ENCODE measurements around the gene DGKZ.
"Not testable (repeated sequence)": the region's sequence is repeated elsewhere in the genome, so short reads cannot be mapped to it uniquely, and the experiment has no call there.

DGKZ gene, protein sequence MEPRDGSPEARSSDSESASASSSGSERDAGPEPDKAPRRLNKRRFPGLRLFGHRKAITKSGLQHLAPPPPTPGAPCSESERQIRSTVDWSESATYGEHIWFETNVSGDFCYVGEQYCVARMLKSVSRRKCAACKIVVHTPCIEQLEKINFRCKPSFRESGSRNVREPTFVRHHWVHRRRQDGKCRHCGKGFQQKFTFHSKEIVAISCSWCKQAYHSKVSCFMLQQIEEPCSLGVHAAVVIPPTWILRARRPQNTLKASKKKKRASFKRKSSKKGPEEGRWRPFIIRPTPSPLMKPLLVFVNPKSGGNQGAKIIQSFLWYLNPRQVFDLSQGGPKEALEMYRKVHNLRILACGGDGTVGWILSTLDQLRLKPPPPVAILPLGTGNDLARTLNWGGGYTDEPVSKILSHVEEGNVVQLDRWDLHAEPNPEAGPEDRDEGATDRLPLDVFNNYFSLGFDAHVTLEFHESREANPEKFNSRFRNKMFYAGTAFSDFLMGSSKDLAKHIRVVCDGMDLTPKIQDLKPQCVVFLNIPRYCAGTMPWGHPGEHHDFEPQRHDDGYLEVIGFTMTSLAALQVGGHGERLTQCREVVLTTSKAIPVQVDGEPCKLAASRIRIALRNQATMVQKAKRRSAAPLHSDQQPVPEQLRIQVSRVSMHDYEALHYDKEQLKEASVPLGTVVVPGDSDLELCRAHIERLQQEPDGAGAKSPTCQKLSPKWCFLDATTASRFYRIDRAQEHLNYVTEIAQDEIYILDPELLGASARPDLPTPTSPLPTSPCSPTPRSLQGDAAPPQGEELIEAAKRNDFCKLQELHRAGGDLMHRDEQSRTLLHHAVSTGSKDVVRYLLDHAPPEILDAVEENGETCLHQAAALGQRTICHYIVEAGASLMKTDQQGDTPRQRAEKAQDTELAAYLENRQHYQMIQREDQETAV

DNA sequence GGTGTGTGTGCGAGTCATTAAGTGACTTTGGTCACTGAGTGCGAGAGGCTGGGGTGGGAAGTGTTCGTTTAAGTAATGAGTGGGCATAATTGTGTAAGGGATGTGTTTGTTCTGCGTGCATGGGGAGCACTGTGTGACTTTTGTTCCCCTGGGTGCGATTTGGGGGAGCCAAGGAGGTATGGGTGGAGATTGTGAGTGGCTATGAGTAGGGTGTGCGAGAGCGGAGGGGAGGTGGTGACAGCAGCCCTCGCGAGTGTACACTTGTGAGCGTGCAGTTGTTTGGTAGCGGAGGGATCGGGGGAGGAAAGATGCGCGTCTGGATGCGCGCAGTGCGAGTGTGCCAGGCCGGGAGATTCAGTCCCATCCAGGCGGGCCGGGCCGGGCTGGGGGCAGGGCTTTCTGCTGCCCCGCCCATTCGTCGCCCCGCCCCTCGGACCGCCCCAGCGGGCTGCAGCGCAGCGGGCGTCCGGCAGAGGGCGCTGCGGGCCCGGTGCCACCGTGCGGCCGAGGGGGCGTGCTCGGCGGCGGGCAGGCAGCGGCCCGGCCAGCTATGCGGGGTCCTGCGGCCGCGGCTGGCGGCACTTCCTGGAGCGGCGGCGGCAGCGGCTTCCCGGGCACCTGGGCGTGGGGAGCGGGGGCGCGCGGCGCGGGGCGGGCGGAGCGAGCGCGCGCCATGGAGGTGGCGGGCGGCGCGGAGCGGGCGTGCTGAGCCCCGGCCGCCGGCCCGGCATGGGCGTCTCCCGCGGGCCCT is at the start of gene DGKZ:
TSS of gene DGKZ (plus strand) at position 578 of the 751 bp plus-strand sequence. CDS start 197 bp downstream, outside the sequence.
- peak within 1 kb of the TSS; percentile 94 for H3K4me3 Mint-ChIP-seq
- H3K9me3 Mint-ChIP-seq (ENCODE audit: low read depth) = no peaks in the 10 kb centered on the region
- H3K27ac Mint-ChIP-seq = peak within 1 kb of the TSS; percentile 96
- peaks cover 78% of the 10 kb centered on the region for H3K4me1 Mint-ChIP-seq (ENCODE audit: low read depth)
- no peaks in the 10 kb centered on the region for H3K27me3 Mint-ChIP-seq
- no peaks in the 10 kb centered on the region for H3K36me3 Mint-ChIP-seq

DNA sequence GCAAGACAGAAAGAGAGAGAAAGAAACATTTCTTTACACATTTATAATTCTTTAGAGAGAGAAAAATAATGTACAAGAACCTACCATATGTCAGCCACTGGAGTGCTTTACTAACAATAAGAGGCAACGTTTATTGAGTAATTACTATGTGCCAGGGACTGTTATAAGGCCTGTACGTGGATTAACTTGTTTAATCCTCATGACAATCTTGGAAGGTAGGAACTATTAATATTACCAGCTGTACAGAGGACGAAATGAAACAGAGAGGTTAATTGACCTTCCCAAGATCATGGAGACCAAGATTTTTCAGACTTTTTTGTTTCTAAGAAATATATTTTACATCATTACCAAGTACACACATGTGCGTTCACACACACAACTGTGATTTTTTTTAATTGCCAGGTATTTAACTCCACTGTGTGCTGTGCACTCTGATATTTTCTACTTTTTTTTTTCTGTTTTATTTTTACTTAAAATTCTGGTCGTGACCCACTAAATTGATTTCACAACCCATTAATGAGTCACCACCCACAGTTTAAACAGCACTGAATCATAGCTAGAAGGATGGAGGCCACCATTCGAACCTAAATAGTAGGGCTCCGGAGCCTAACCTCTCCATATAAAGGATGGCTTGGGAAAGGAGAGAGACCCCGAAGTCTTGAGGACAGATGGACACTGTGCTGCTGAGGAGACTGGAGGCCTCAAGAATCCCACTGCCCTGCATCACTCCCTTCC is 48.4 kb upstream of the DGKZ start:
- Mint-ChIP-seq H3K4me3 (no peak overlapping the region), H3K4me1 (ENCODE audit: low read depth) (peaks cover 4% of the 10 kb centered on the region), H3K9me3 (ENCODE audit: low read depth) (no peaks in the 10 kb centered on the region), H3K27me3 (no peaks in the 10 kb centered on the region), H3K27ac (no peak overlapping the region), H3K36me3 (no peaks in the 10 kb centered on the region)

DNA sequence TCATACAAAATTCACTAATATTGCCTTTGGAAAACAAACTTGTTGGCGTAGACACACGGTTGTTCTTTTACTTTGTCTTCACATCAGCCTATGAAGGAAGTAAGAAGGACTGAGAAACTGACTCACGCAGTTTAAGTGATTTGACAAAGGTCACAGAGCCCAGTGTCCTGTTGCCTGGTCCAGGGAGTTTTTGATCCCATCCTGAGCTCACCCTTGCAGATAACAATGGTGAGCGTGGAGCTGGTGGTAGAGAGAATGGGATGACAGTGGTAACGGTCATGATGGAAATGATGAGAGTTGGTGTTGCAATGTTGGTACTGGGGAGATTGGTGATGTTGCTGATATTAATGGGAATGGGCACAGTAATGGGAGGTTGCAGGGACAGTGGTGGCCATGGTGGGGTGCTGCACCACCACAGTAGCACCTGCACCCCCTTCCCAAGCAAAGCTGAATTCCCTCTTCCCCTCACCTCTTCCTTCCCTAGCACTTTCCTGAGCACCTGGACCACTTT is 47.8 kb upstream of the DGKZ start:
- no peaks in the 10 kb centered on the region for H3K27me3 Mint-ChIP-seq
- H3K27ac Mint-ChIP-seq = no peak overlapping the region

DNA sequence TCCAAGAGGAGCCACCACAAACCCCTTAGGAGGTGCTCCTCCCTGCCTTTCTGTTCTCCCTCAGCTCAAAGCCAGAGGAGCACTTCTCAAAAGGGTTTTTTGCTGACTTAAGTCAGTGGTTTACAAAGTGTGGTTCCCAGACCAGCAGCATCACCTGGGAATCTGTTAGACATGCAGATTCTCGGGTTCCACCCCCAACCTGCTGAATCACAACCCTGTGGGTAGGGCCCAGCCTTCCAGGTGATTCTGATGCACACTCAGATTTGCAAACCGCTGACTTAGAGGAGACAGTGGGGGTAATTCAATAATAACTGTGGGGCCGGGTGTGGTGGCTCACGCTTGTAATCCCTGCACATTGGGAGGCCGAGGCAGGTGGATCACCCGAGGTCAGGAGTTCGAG is 47.0 kb upstream of the DGKZ start:
- Mint-ChIP-seq H3K9me3 (ENCODE audit: low read depth) (no peaks in the 10 kb centered on the region), H3K27ac (no peak overlapping the region), H3K27me3 (no peaks in the 10 kb centered on the region), H3K4me3 (no peak overlapping the region), H3K4me1 (ENCODE audit: low read depth) (peaks cover 4% of the 10 kb centered on the region), H3K36me3 (no peaks in the 10 kb centered on the region)

More for the DNA sequence above, 47.8 kb upstream of the DGKZ start:
- Mint-ChIP-seq H3K4me1 (ENCODE audit: low read depth) (peaks cover 4% of the 10 kb centered on the region), H3K9me3 (ENCODE audit: low read depth) (no peaks in the 10 kb centered on the region), H3K4me3 (no peak overlapping the region), H3K36me3 (no peaks in the 10 kb centered on the region)

DNA sequence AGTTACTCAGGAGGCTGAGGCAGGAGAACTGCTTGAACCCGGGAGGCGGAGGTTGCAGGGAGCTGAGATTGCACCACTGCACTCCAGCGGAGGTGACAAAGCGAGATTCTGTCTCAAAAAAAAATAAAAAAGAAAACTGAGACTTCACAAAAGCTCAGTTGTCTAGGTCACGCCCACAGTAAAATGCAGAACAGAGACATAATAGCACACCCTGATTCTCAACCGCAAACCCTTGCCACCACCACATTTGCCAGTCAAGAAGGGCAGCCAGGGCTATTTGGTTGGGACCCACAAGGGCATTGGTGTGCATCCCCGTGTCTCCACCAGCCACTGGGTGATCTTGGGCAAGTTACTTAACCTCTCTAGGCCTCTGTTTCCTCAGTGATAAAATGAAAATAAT is 44.4 kb upstream of the DGKZ start:
- Mint-ChIP-seq H3K4me3 (no peak overlapping the region), H3K9me3 (ENCODE audit: low read depth) (no peaks in the 10 kb centered on the region), H3K27me3 (no peaks in the 10 kb centered on the region), H3K36me3 (no peaks in the 10 kb centered on the region), H3K27ac (no peak overlapping the region), H3K4me1 (ENCODE audit: low read depth) (peaks cover 4% of the 10 kb centered on the region)

DNA sequence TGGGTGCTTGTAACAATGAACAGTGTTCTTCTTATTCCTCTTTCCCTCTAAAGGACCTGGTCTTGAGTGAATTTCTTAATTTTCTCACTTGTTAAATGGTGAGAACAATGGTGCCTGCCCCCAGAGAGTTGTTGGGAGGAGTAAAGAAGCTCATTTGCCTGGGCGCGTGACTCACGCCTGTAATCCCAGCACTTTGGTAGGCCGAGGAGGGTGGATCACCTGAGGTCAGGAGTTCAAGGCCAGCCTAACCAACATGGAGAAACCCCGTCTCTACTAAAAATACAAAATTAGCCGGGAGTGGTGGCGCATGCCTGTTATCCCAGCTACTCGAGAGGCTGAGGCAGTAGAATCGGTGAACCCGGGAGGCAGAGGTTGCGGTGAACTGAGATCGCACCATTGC is 43.2 kb upstream of the DGKZ start:
- H3K36me3 Mint-ChIP-seq; H3K27ac Mint-ChIP-seq; H3K9me3 Mint-ChIP-seq (ENCODE audit: low read depth); H3K4me3 Mint-ChIP-seq; H3K27me3 Mint-ChIP-seq: not testable (repeated sequence)
- peaks cover 11% of the 10 kb centered on the region for H3K4me1 Mint-ChIP-seq (ENCODE audit: low read depth)

DNA sequence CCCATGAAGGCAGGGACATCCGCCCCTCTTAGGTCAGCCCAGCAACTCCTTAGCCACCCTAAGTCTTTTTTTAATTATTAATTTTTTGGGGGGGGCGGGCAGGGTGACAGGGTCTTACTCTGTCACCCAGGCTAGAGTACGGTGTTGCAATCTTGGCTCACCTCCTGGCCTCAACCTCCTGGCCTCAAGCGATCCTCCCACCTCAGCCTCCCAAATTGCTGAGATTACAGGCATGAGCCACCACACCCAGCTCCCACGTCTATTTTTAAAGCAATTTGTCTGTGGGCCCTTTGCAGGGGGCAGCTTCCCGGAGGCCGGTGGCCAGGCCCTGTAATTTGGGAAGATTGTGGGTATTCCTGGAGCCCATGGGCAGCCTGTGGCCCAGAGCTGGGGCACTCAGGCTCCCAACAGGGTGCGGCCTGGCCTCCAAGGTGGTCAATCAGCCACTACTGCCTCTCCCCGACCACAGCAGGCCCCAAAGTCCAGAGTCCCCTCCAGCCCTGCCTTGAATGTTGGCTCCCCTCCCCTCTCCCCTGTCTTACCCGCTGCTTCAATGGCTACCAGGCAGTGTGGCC is 42.6 kb upstream of the DGKZ start:
- Mint-ChIP-seq H3K4me3 (no peak overlapping the region), H3K27me3 (no peaks in the 10 kb centered on the region), H3K36me3 (no peaks in the 10 kb centered on the region), H3K4me1 (ENCODE audit: low read depth) (peaks cover 15% of the 10 kb centered on the region), H3K9me3 (ENCODE audit: low read depth) (no peaks in the 10 kb centered on the region), H3K27ac (no peak overlapping the region)

DNA sequence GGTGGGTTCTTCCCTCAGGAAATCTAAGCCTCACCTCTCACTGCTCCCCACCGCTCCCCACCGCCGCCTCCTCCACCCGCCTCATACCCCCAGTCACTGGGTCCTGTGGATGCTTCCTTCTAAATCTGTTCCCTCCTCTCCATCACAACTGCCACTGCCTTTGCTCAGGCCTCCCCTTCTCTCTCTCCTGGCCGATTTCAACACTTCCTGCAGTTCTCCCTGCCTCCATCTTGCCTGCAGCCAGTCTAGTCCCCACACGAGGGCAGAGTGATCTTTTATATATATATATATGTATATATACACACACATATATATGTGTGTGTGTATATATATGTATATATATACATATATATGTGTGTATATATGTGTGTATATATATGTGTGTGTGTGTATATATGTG is 42.0 kb upstream of the DGKZ start:
- Mint-ChIP-seq H3K27ac (no peak overlapping the region), H3K36me3 (no peaks in the 10 kb centered on the region), H3K4me1 (ENCODE audit: low read depth) (peaks cover 15% of the 10 kb centered on the region), H3K9me3 (ENCODE audit: low read depth) (no peaks in the 10 kb centered on the region), H3K4me3 (no peak overlapping the region), H3K27me3 (no peaks in the 10 kb centered on the region)

DNA sequence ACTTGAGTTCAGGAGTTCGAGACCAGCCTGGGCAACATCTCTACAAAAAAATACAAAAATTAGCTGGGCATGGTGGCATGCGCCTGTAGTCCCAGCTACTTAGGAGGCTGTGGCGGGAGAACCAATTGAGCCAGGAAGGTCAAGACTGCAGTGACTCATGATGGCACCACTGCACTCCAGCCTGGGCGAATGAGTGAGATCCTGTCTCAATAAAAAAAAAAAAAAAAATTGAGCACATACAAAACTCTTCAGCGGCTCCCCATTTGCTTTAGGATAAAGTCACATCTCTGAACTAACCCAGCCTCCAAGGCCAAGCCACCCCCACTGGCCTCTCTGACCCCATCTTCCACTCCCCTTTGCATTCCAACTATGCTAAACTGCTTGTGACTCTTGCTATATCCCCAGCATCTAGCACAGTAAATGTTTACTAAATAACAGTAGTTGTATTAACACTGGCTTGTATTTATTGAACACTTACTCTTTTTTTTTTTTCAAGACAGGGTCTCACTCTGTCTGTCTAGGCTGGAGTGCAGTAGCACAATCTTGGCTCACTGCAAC is 40.9 kb upstream of the DGKZ start:
- H3K4me3 Mint-ChIP-seq = no peak overlapping the region
- no peaks in the 10 kb centered on the region for H3K36me3 Mint-ChIP-seq
- no peaks in the 10 kb centered on the region for H3K27me3 Mint-ChIP-seq
- no peaks in the 10 kb centered on the region for H3K9me3 Mint-ChIP-seq (ENCODE audit: low read depth)
- peaks cover 15% of the 10 kb centered on the region for H3K4me1 Mint-ChIP-seq (ENCODE audit: low read depth)
- H3K27ac Mint-ChIP-seq = no peak overlapping the region

DNA sequence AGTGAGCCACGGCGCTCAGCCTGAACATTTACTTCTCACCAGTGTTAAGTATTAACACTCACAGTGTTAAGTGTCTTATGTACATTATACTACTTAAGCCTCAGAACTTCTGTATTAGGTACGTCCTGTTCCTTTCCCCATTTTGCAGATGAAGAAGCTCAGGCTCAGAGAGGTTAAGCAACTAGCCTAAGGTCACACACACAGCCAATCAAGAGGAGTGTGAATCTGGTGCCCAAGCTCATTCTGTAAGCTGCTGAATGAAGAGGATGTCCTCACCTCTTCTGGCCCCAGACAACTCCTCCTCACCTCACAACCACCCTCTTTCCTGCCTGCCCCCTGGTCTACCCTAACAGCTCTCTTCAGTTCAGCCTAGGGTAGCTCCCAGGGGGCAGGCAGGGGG is 39.9 kb upstream of the DGKZ start:
- no peaks in the 10 kb centered on the region for H3K27me3 Mint-ChIP-seq
- H3K4me1 Mint-ChIP-seq (ENCODE audit: low read depth) = peaks cover 15% of the 10 kb centered on the region
- no peak overlapping the region for H3K4me3 Mint-ChIP-seq
- no peak overlapping the region for H3K27ac Mint-ChIP-seq
- no peaks in the 10 kb centered on the region for H3K9me3 Mint-ChIP-seq (ENCODE audit: low read depth)
- no peaks in the 10 kb centered on the region for H3K36me3 Mint-ChIP-seq

DNA sequence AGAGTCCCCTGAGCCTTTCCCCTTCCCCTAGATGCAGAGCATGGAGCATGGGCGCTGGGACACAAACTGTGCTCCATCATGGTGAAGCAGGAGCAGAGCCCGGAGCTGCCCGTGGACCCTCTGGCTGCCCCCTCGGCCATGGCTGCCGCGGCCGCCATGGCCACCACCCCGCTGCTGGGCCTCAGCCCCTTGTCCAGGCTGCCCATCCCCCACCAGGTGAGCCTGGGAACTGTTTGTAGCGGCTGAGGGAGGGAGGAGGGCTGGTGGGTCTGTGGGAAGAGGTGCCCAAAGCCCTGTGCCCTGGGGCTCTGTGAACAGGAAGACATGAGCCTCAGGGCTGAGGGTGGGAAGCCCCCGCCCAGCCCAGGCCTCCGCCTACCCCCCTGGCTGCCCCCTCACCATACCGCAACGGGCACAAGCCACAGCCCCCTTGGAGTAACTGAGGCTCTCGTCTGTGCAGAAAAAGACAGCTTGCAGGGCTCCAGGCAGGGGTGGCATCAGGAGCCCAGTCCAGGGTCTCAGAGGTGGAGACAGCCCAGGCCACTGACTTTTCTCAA is 39.4 kb upstream of the DGKZ start:
- no peak overlapping the region for H3K27ac Mint-ChIP-seq
- H3K9me3 Mint-ChIP-seq (ENCODE audit: low read depth) = no peaks in the 10 kb centered on the region
- H3K36me3 Mint-ChIP-seq = no peaks in the 10 kb centered on the region
- no peak overlapping the region for H3K4me3 Mint-ChIP-seq
- H3K27me3 Mint-ChIP-seq = no peaks in the 10 kb centered on the region
- peaks cover 15% of the 10 kb centered on the region for H3K4me1 Mint-ChIP-seq (ENCODE audit: low read depth)

DNA sequence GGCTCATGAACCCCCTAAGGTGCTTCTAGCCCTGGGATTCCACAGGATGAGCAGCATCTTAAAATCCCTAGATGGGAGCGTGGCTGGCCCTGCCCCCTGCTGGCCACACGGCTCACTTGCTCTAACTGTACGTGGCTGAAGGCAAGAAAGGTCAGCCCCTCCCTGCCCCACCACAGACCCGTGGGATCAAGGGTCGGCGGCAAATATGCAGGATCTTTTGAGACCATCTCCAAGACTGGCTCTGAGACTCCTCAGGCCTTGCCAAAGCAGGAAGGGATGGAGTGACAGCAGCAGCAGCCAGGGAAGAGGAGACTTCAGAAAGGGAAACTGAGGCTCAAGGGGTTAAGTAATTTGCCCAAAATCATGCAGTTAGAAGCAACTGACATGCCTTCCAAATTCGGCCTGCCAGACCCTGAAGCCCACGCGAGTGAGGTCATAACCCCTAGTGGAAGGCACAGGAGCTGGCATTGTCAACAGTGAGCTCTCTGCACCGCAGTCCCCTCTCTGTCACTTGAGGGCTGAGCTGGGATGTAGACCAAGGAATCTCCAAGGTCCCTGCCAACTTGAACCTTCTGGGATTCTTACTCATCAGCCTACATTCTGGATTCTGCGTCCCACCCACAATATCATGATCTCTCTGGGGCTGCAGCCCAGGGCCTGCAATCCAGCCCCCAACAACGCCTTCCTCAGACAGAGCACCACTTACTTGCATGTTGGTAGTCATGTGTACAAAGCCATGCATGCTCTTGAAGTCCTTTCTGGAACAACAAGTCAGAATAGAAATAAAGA is 38.4 kb upstream of the DGKZ start:
- Mint-ChIP-seq H3K9me3 (ENCODE audit: low read depth) (no peaks in the 10 kb centered on the region), H3K27me3 (no peaks in the 10 kb centered on the region), H3K36me3 (no peaks in the 10 kb centered on the region), H3K27ac (no peak overlapping the region), H3K4me3 (no peak overlapping the region), H3K4me1 (ENCODE audit: low read depth) (peaks cover 15% of the 10 kb centered on the region)

DNA sequence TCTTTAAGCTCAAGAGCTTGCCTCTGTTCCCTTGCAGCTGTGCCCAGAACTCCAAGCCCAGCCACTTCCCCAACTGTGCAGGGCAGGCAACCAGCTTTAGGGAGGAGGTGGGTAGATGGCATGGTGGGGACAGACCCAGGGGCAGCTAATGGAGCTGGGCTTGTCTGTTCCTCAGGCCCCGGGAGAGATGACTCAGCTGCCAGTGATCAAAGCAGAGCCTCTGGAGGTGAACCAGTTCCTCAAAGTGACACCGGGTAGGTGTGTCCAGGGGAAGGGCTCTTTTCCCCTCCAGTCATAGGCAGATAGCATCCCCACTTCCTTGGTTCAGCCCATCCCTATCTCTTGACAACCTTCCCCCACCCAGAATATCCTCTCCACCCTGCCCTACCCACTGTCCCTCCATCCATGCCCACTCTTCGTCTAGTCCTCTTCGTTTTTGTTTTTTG is 37.4 kb upstream of the DGKZ start:
- H3K9me3 Mint-ChIP-seq (ENCODE audit: low read depth) = no peaks in the 10 kb centered on the region
- no peaks in the 10 kb centered on the region for H3K27me3 Mint-ChIP-seq
- H3K4me3 Mint-ChIP-seq = no peak overlapping the region
- peaks cover 15% of the 10 kb centered on the region for H3K4me1 Mint-ChIP-seq (ENCODE audit: low read depth)
- H3K36me3 Mint-ChIP-seq = no peaks in the 10 kb centered on the region
- H3K27ac Mint-ChIP-seq = no peak overlapping the region
